Endothelial cell of umbilical vein (primary cell): Measurements from ENCODE around the gene MINDY4. TPM values are rescaled to one million over a fixed set of nuclear protein-coding genes. Genes with fewer than 3 reads are reported as not detected.

Experiments used
- BruUV-seq: library from RNA; stranded (reverse); fragments of 400-500 nt; replicated peaks from 2 replicates; lab custom pipeline; 2021; lab: Mats Ljungman, UMichigan
- CTCF ChIA-PET: fragments of 300-600, 350-600 bp; sonication (Branson Sonifier 250); formaldehyde crosslinking; loops from one replicate; lab custom pipeline; 2021; ENCODE audit warnings: antibody characterized with exemption, inconsistent platforms; lab: Charles Lee
- POLR2A ChIA-PET: fragments of 300-600, 350-600 bp; sonication (Branson Sonifier 250); formaldehyde crosslinking; loops from one replicate; lab custom pipeline; 2021; ENCODE audit warnings: antibody characterized with exemption, inconsistent platforms; lab: Charles Lee
- DNase-seq: peaks from one replicate; pipeline ENCODE4 v3.0.0-alpha.2; 2011; ENCODE audit warnings: low read depth, low spot score
- FAIRE-seq: peaks from 2 replicates; lab custom pipeline; 2011; peaks lifted over from hg19 to GRCh38; lab: Jason Lieb, UNC
- H2AFZ ChIP-seq: 2 replicates; pipeline ENCODE4 v1.6.0; 2012; ENCODE audit warnings: low read depth, low read length, control low read depth, inconsistent platforms
- H3K27ac ChIP-seq: 2 replicates; pipeline ENCODE4 v1.5.1; 2011; ENCODE audit warnings: low read depth, mild to moderate bottlenecking, control low read depth, low read length, moderate library complexity; ENCODE audit not compliant: insufficient read depth
- H3K27me3 ChIP-seq, 2 experiments: 2 replicates each; pipeline versions ENCODE4 v1.6.0 to v1.6.1; 2011; ENCODE audit warnings: low read length in 2 of 2, mixed read lengths in 1 of 2; ENCODE audit not compliant: control insufficient read depth in 2 of 2, insufficient read depth in 2 of 2
- H3K36me3 ChIP-seq, 2 experiments: 2 replicates in 1 of 2; 3 replicates in 1 of 2; pipeline ENCODE4 v1.5.1; 2011; ENCODE audit warnings: low read length in 2 of 2, mild to moderate bottlenecking in 1 of 2, moderate library complexity in 1 of 2; ENCODE audit not compliant: control insufficient read depth in 2 of 2, insufficient read depth in 2 of 2; ENCODE audit errors: extremely low read depth in 1 of 2
- H3K4me1 ChIP-seq: 3 replicates; pipeline ENCODE4 v1.5.1; 2011; ENCODE audit warnings: mild to moderate bottlenecking, low read length; ENCODE audit not compliant: control insufficient read depth, insufficient read depth; ENCODE audit errors: extremely low read depth
- H3K4me2 ChIP-seq: 2 replicates; pipeline ENCODE4 v1.6.1; 2011; ENCODE audit warnings: low read length, control low read depth, mixed read lengths; ENCODE audit not compliant: insufficient read depth
- H3K4me3 ChIP-seq, 3 experiments: fragments of 200-600 bp in 1 of 3; sonication (generic), shearing (Covaris generic) in 1 of 3; replicated peaks in 1 of 3; 2 replicates each; pipeline ENCODE4 v1.5.1; 2011 to 2016; ENCODE audit warnings: control low read depth in 3 of 3, low read length in 3 of 3, mild to moderate bottlenecking in 2 of 3, inconsistent platforms in 1 of 3, low read depth in 1 of 3, moderate library complexity in 1 of 3; ENCODE audit not compliant: insufficient read depth in 1 of 3
- H3K79me2 ChIP-seq: 2 replicates; pipeline ENCODE4 v1.6.0; 2012; ENCODE audit warnings: low read length, inconsistent platforms; ENCODE audit not compliant: control insufficient read depth, insufficient read depth
- H3K9ac ChIP-seq: replicated peaks from 2 replicates; pipeline ENCODE3; 2011; ENCODE audit warnings: low read length, control low read depth; ENCODE audit not compliant: insufficient read depth; ENCODE audit errors: extremely low read depth
- H3K9me1 ChIP-seq: replicated peaks from 3 replicates; pipeline ENCODE4 v1.6.0; 2011; ENCODE audit warnings: mild to moderate bottlenecking, low read length; ENCODE audit not compliant: control insufficient read depth, insufficient read depth; ENCODE audit errors: extremely low read depth
- H3K9me3 ChIP-seq: replicated peaks from 2 replicates; pipeline ENCODE4 v1.5.1; 2012; ENCODE audit warnings: low read length, inconsistent platforms; ENCODE audit not compliant: control insufficient read depth, insufficient read depth
- H4K20me1 ChIP-seq: replicated peaks from 2 replicates; pipeline ENCODE3; 2011; ENCODE audit warnings: mild to moderate bottlenecking, low read length; ENCODE audit not compliant: control insufficient read depth, insufficient read depth; ENCODE audit errors: extremely low read depth
- CTCF ChIP-seq, 2 donors: IDR thresholded peaks; 1 replicate in 1 of 2; 2 replicates in 1 of 2; pipeline ENCODE4 v1.5.1; 2011; ENCODE audit warnings: low read length in 2 of 2, mild to moderate bottlenecking in 2 of 2, moderate library complexity in 2 of 2, control low read depth in 1 of 2, inconsistent platforms in 1 of 2, low read depth in 1 of 2; ENCODE audit not compliant: insufficient read depth in 1 of 2; ENCODE audit errors: extremely low read depth in 1 of 2
- EZH2 ChIP-seq: IDR thresholded peaks from 2 replicates; pipeline ENCODE4 v1.6.1; 2012; ENCODE audit warnings: borderline replicate concordance, low read depth, mild to moderate bottlenecking, moderate library complexity, low read length, inconsistent platforms; ENCODE audit not compliant: severe bottlenecking
- FOS ChIP-seq: IDR thresholded peaks from 2 replicates; pipeline ENCODE4 v1.6.1; 2011; ENCODE audit warnings: mild to moderate bottlenecking, low read length, moderate library complexity, borderline replicate concordance; ENCODE audit not compliant: insufficient read depth
- GATA2 ChIP-seq: IDR thresholded peaks from 2 replicates; pipeline ENCODE4 v1.7.0; 2011; ENCODE audit warnings: low read depth, mild to moderate bottlenecking, moderate library complexity, mixed read lengths, low read length; ENCODE audit not compliant: insufficient read length, insufficient read depth
- JUN ChIP-seq: IDR thresholded peaks from 2 replicates; pipeline ENCODE4 v1.6.1; 2011; ENCODE audit warnings: borderline replicate concordance, low read depth; ENCODE audit not compliant: insufficient read length, insufficient read depth
- MAX ChIP-seq: IDR thresholded peaks from 2 replicates; pipeline ENCODE4 v1.6.1; 2011; ENCODE audit not compliant: insufficient read depth, insufficient read length
- MYC ChIP-seq: IDR thresholded peaks from one replicate; pipeline ENCODE4 v1.6.1; 2011; ENCODE audit warnings: mild to moderate bottlenecking, low read depth, low read length
- POLR2A ChIP-seq: IDR thresholded peaks from 2 replicates; pipeline ENCODE4 v1.6.1; 2012; ENCODE audit warnings: low read depth, mild to moderate bottlenecking, control low read depth, low read length
- POLR2AphosphoS5 ChIP-seq: IDR thresholded peaks from 2 replicates; pipeline ENCODE4 v1.6.1; 2012; ENCODE audit warnings: low read depth, mild to moderate bottlenecking, control low read depth, low read length, moderate library complexity; ENCODE audit not compliant: insufficient read depth
- dilution Hi-C: fragments of 300-500 bp; cut with MboI; formaldehyde crosslinking; loops from one replicate; pipeline ENCODE4 v1.15.0; 2019; ENCODE audit warnings: low sequenced_read_pairs; ENCODE audit not compliant: extremely low pct_ligation_motif_present
- intact Hi-C: fragments of 100-400 bp; cut with micrococcal nuclease; formaldehyde crosslinking; loops from one replicate; pipeline ENCODE4 v1.10.0; 2022
- polyA plus RNA-seq, 4 experiments: library from polyadenylated mRNA; depleted of rRNA in 3 of 4; stranded (reverse) in 3 of 4; unstranded in 1 of 4; fragments of >200 nt; gene quantifications; 2 replicates each; pipeline versions ENCODE4 v1.2.1 to v1.2.3, GENCODE V29; 2011 to 2012; ENCODE audit warnings: missing spikeins in 1 of 4
- total RNA-seq: library from RNA; stranded (reverse); gene quantifications from 2 replicates; pipeline ENCODE4 v1.2.3, GENCODE V29; 2021

MINDY4 gene
- total and polyA plus RNA-seq, 2 donors (not counting 3 experiments of a cell fraction or from before 2014, with no cell fraction given) = 2.2 to 4.7 TPM

GRCh38 chr7:30733691-30734090, 37.5 kb upstream of the MINDY4 start:
- CTCF ChIA-PET = no interaction called here
- no TSS peak for BruUV-seq

More at GRCh38 chr7:30733691-30734090, 37.5 kb upstream of the MINDY4 start:
- Histone ChIP-seq H2AFZ (no peak overlapping the region), H3K4me2 (no peak overlapping the region), H3K4me1 (no peaks in the 10 kb centered on the region), H3K9me1 (no peaks in the 10 kb centered on the region), H3K9ac (no peak overlapping the region), H3K79me2 (no peaks in the 10 kb centered on the region), H3K27ac (no peak overlapping the region), H4K20me1 (no peaks in the 10 kb centered on the region), H3K4me3 (no peak overlapping the region), H3K36me3 (no peaks in the 10 kb centered on the region), H3K9me3 (no peaks in the 10 kb centered on the region), H3K27me3 (peaks cover 5 to 14% of the 10 kb centered on the region in 2 experiments)
- dilution Hi-C loops = no loop called here
- intact Hi-C loops = no loop called here
- POLR2A ChIA-PET = no interaction called here
- DNase-seq (no peak), FAIRE-seq (no peak)
- no peak for TF ChIP-seq GATA2
- no peak for TF ChIP-seq MAX
- no peak for TF ChIP-seq EZH2
- TF ChIP-seq MYC = no peak
- no peak for TF ChIP-seq POLR2A
- TF ChIP-seq CTCF (IDR thresholded peaks at IDR 0.05; ENCODE audit: extremely low read depth in 1 of 2, insufficient read depth in 1 of 2, low read depth in 1 of 2, low read length in 2 of 2) = no peak
- no peak for TF ChIP-seq POLR2AphosphoS5
- TF ChIP-seq FOS = no peak
- TF ChIP-seq JUN = no peak
